OCI-LY3 (cell line): ENCODE data around the gene RSAD1.

Source experiments
- CTCF ChIP-seq: fragments of 200-600, 300-600 bp; sonication (generic); IDR thresholded peaks from 2 replicates; pipeline ENCODE4 v1.5.1; 2014; ENCODE audit warnings: antibody characterized with exemption, low read length, low read depth
- EZH2phosphoT487 ChIP-seq: fragments of 200-600 bp; shearing (Covaris generic); IDR thresholded peaks from 2 replicates; pipeline ENCODE4 v1.6.1; 2018; ENCODE audit warnings: antibody characterized with exemption, mixed run types, low read depth

- TF ChIP-seq CTCF, result no peak
- no peak for TF ChIP-seq EZH2phosphoT487
Measured at GRCh38 chr17:50499270-50499669, 20.6 kb downstream of the RSAD1 start.
